Calu3 (cell line): ENCODE measurements around the gene PLSCR4. TPM values are rescaled to one million over a fixed set of nuclear protein-coding genes. Genes with fewer than 3 reads are reported as not detected.

ENCODE experiments used
- BruUV-seq: library from RNA; stranded (reverse); fragments of 400-500 nt; replicated peaks from 2 replicates; lab custom pipeline; 2021; lab: Mats Ljungman, UMichigan
- CTCF ChIA-PET: fragments of 300-600 bp; sonication (Branson Sonifier 250); formaldehyde crosslinking; loops from one replicate; lab custom pipeline; 2022; ENCODE audit warnings: antibody characterized with exemption; lab: Charles Lee
- DNase-seq: peaks from one replicate; pipeline ENCODE4 v3.0.0; 2022
- H3K27ac Mint-ChIP-seq: one replicate; pipeline ENCODE4 v1.8.0; 2022; ENCODE audit warnings: mixed read lengths; ENCODE audit not compliant: unreplicated experiment
- H3K27me3 Mint-ChIP-seq: one replicate; pipeline ENCODE4 v1.8.0; 2022; ENCODE audit warnings: mixed read lengths; ENCODE audit not compliant: unreplicated experiment
- H3K36me3 Mint-ChIP-seq: one replicate; pipeline ENCODE4 v1.8.0; 2022; ENCODE audit warnings: mild to moderate bottlenecking, moderate library complexity, mixed read lengths; ENCODE audit not compliant: insufficient read depth, unreplicated experiment
- H3K4me1 Mint-ChIP-seq: one replicate; pipeline ENCODE4 v1.8.0; 2022; ENCODE audit warnings: mild to moderate bottlenecking, low read depth, mixed read lengths; ENCODE audit not compliant: unreplicated experiment
- H3K4me3 Mint-ChIP-seq: one replicate; pipeline ENCODE4 v1.8.0; 2022; ENCODE audit warnings: mild to moderate bottlenecking, low read depth, moderate library complexity, mixed read lengths; ENCODE audit not compliant: unreplicated experiment
- H3K9me3 Mint-ChIP-seq: one replicate; pipeline ENCODE4 v1.8.0; 2022; ENCODE audit warnings: low read depth, mixed read lengths; ENCODE audit not compliant: unreplicated experiment
- intact Hi-C: fragments of 100-400 bp; cut with micrococcal nuclease; formaldehyde crosslinking; loops from one replicate; pipeline ENCODE4 v1.10.0; 2022; ENCODE audit not compliant: unreplicated experiment
- total RNA-seq: library from RNA; stranded (reverse); gene quantifications from 2 replicates; pipeline ENCODE4 v1.2.3, GENCODE V29; 2022
- TF ChIP-seq, protein P1 (sequence below): fragments of 200-600 bp; IDR thresholded peaks from one replicate; pipeline ENCODE4 v1.8.0; 2022; ENCODE audit warnings: antibody characterized with exemption; ENCODE audit not compliant: unreplicated experiment

The PLSCR4 gene
- total RNA-seq, 1 experiment from 2014 or later, result 10.2 TPM

DNA sequence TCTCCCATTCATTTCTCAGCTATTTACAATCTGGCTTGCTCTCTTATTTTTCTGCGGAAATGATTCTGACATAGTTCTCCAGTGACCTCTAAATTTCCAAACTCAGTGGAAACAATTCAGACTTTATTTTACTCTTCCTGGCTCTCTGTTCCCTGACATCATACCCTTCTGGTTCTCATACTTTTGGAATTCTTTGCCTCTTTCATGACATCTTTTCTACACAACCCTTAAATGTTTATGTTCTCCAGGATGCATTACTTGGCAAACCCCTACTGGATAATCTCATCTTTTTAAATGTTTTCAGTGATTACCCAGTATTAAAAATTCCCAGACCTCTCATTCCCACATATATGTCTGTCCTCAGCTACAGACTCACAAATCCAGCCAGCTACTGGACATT lies 23.9 kb upstream of the PLSCR4 start:
- no TSS peak for BruUV-seq
- TF ChIP-seq, protein P1, sequence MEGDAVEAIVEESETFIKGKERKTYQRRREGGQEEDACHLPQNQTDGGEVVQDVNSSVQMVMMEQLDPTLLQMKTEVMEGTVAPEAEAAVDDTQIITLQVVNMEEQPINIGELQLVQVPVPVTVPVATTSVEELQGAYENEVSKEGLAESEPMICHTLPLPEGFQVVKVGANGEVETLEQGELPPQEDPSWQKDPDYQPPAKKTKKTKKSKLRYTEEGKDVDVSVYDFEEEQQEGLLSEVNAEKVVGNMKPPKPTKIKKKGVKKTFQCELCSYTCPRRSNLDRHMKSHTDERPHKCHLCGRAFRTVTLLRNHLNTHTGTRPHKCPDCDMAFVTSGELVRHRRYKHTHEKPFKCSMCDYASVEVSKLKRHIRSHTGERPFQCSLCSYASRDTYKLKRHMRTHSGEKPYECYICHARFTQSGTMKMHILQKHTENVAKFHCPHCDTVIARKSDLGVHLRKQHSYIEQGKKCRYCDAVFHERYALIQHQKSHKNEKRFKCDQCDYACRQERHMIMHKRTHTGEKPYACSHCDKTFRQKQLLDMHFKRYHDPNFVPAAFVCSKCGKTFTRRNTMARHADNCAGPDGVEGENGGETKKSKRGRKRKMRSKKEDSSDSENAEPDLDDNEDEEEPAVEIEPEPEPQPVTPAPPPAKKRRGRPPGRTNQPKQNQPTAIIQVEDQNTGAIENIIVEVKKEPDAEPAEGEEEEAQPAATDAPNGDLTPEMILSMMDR, result no peak
- CTCF ChIA-PET, result no interaction called here
- intact Hi-C loops, result no loop called here
- Mint-ChIP-seq H3K27ac (no peak overlapping the region), H3K4me1 (no peaks in the 10 kb centered on the region), H3K27me3 (no peaks in the 10 kb centered on the region), H3K4me3 (no peak overlapping the region), H3K36me3 (no peaks in the 10 kb centered on the region), H3K9me3 (no peaks in the 10 kb centered on the region)
- DNase-seq, result no peak

DNA sequence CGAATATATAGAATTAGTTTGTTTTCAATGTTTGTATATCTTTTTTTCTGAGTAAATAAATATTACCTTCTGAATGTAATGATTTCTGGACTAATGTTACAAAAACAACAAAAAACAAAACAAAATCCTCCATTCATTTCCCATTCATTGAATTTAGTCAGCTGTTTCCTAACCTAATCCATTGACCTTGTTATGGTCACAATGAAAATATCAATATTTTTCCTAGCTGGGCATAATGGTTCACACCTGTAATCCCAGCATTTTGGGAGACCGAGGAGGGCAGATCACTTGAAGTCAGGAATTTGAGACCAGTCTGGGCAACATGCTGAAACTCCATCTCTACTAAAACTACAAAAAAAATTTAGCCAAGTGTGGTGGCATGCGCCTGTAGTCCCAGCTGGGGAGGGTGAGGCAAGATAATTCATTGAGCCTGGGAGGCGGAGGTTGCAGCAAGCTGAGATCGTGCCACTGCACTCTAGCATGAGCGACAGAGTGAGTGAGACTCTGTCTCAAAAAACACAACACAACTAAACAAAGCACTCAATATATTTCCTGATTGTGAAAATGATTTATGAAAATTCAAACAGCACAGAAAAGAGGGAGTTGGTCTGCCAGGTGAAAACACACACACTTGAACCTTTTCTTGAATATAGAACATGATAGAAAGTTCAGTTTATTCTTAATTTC lies 23.0 kb upstream of the PLSCR4 start:
- H3K36me3 Mint-ChIP-seq, result no peaks in the 10 kb centered on the region
- CTCF ChIA-PET, result no interaction called here

DNA sequence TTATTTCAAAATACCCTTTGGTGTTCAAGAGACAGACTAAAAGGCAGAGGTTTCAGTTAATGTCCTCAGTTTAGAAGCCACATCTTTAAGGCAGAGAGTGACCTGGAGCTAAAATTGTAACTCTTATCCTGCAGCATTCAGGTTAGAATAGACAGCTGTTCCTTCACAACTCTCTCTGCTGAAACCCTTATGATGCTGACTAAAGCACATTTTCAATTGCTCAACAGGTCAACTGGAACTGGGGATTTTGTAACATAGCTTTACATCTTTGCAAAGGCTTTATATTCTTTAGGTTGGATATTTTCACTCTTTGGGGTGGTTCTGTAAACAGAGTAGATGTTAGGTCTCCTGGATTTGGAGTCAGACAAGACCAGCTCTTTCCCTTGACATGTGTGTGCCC lies 20.3 kb upstream of the PLSCR4 start:
- DNase-seq, result no peak
- BruUV-seq, result no TSS peak
- no peaks in the 10 kb centered on the region for H3K27me3 Mint-ChIP-seq
- CTCF ChIA-PET, result interaction anchor here (1.7 kb wide), 1 partner anchor 42 kb away, joined by 4 read pairs; no protein-coding TSS in a partner anchor
- H3K36me3 Mint-ChIP-seq, result no peaks in the 10 kb centered on the region
- H3K4me3 Mint-ChIP-seq, result no peak overlapping the region
- TF ChIP-seq, protein P1, result no peak
- no peaks in the 10 kb centered on the region for H3K9me3 Mint-ChIP-seq
- H3K4me1 Mint-ChIP-seq, result no peaks in the 10 kb centered on the region
- no peak overlapping the region for H3K27ac Mint-ChIP-seq
- intact Hi-C loops, result no loop called here

More for the DNA sequence above, 23.0 kb upstream of the PLSCR4 start:
- Mint-ChIP-seq H3K9me3 (no peaks in the 10 kb centered on the region), H3K4me3 (no peak overlapping the region), H3K27ac (no peak overlapping the region), H3K4me1 (no peaks in the 10 kb centered on the region), H3K27me3 (no peaks in the 10 kb centered on the region)
- no peak for DNase-seq
- BruUV-seq, result no TSS peak
- TF ChIP-seq, protein P1, result no peak
- intact Hi-C loops, result no loop called here

DNA sequence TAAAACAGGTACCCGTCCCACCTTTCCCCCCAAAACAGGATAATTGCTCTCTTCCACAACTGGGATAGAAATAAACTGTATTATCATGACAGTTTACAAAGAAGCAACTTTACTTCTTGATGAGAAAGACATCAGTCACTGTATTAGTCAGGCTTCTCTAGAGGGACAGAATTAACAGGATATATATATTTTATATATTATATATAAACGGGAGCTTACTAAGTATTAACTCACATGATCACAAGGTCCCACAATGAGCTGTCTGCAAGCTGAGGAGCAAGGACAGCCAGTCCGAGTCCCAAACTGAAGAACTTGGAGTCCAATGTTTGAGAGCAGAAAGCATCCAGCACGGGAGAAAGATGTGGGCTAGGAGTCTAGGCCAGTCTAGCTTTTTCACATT lies 18.4 kb upstream of the PLSCR4 start:
- BruUV-seq, result no TSS peak
- H3K4me1 Mint-ChIP-seq, result no peaks in the 10 kb centered on the region
- no peaks in the 10 kb centered on the region for H3K27me3 Mint-ChIP-seq
- TF ChIP-seq, protein P1, result no peak
- H3K27ac Mint-ChIP-seq, result no peak overlapping the region
- H3K36me3 Mint-ChIP-seq, result no peaks in the 10 kb centered on the region
- H3K9me3 Mint-ChIP-seq, result no peaks in the 10 kb centered on the region
- intact Hi-C loops, result no loop called here
- CTCF ChIA-PET, result no interaction called here
- H3K4me3 Mint-ChIP-seq, result no peak overlapping the region
- no peak for DNase-seq
